Progenitor cell of endocrine pancreas (in vitro differentiated cells): ENCODE data around the gene ADGRG3. TPM values are rescaled to one million over a fixed set of nuclear protein-coding genes. Genes with fewer than 3 reads are reported as not detected.
A peak's percentile ranks its signal among the peaks of the same experiment; 100 is the strongest.

Experiments
- DNase-seq: peaks from one replicate; pipeline ENCODE4 v3.0.0; 2021; ENCODE audit warnings: low spot score; ENCODE audit not compliant: unreplicated experiment
- H3K27ac Mint-ChIP-seq: 2 replicates; pipeline ENCODE4 v1.8.0; 2021; ENCODE audit warnings: mild to moderate bottlenecking, moderate library complexity, mixed read lengths
- H3K27me3 Mint-ChIP-seq: 2 replicates; pipeline ENCODE4 v1.8.0; 2021; ENCODE audit warnings: mixed read lengths
- H3K36me3 Mint-ChIP-seq: 2 replicates; pipeline ENCODE4 v1.8.0; 2022; ENCODE audit warnings: mixed read lengths; ENCODE audit not compliant: insufficient read depth
- H3K4me1 Mint-ChIP-seq: 2 replicates; pipeline ENCODE4 v1.8.0; 2021; ENCODE audit warnings: low read depth, mixed read lengths
- H3K4me3 Mint-ChIP-seq: 2 replicates; pipeline ENCODE4 v1.8.0; 2021; ENCODE audit warnings: low read depth, mild to moderate bottlenecking, moderate library complexity, mixed read lengths
- H3K9me3 Mint-ChIP-seq: 2 replicates; pipeline ENCODE4 v1.8.0; 2021; ENCODE audit warnings: low read depth, mixed read lengths
- CTCF ChIP-seq: fragments of 200-600 bp; sonication (generic); IDR thresholded peaks from one replicate; pipeline ENCODE4 v1.5.0; 2021; ENCODE audit warnings: antibody characterized with exemption, mild to moderate bottlenecking; ENCODE audit not compliant: unreplicated experiment
- total RNA-seq: library from RNA; stranded (reverse); gene quantifications from 2 replicates; pipeline ENCODE4 v1.2.1, GENCODE V29; 2021

Gene ADGRG3
- total RNA-seq, 1 donor from 2014 or later: not detected

GRCh38 chr16:57734308-57734924 is 66.3 kb downstream of the ADGRG3 start:
- TF ChIP-seq CTCF: no peak
- Mint-ChIP-seq H3K27ac (peak overlapping the region; percentile 99), H3K4me1 (peaks cover 20% of the 10 kb centered on the region), H3K9me3 (peaks cover 8% of the 10 kb centered on the region), H3K4me3 (peak overlapping the region; percentile 94), H3K27me3 (no peaks in the 10 kb centered on the region), H3K36me3 (peaks cover 3% of the 10 kb centered on the region)
- no peak for DNase-seq

GRCh38 chr16:57734925-57735754 is 67.0 kb downstream of the ADGRG3 start:
- Mint-ChIP-seq H3K36me3 (peaks cover 3% of the 10 kb centered on the region), H3K9me3 (peaks cover 8% of the 10 kb centered on the region), H3K4me1 (peaks cover 20% of the 10 kb centered on the region), H3K27ac (peak overlapping the region; percentile 99), H3K27me3 (no peaks in the 10 kb centered on the region), H3K4me3 (peak overlapping the region; percentile 94)
- DNase-seq: peak; percentile 97
- TF ChIP-seq CTCF: no peak

- Mint-ChIP-seq H3K27me3 (no peaks in the 10 kb centered on the region), H3K4me3 (peak within 1 kb of the TSS; percentile 94), H3K4me1 (peaks cover 20% of the 10 kb centered on the region), H3K9me3 (peaks cover 8% of the 10 kb centered on the region), H3K36me3 (peaks cover 3% of the 10 kb centered on the region), H3K27ac (peak within 1 kb of the TSS; percentile 99)
- DNase-seq: no peak
- TF ChIP-seq CTCF: no peak
Measured at GRCh38 chr16:57735755-57736418, 67.8 kb downstream of the ADGRG3 start, which contains the start of gene KATNB1. Gene KATNB1, plus strand, starts transcription at chr16:57735770. Its CDS starts 1,474 bp downstream, at chr16:57737244.

- no peaks in the 10 kb centered on the region for H3K27me3 Mint-ChIP-seq
- peaks cover 17% of the 10 kb centered on the region for H3K4me1 Mint-ChIP-seq
- TF ChIP-seq CTCF: peak; percentile 23
- peak overlapping the region; percentile 99 for H3K27ac Mint-ChIP-seq
- H3K9me3 Mint-ChIP-seq: peaks cover 8% of the 10 kb centered on the region
- peak overlapping the region; percentile 94 for H3K4me3 Mint-ChIP-seq
- peaks cover 3% of the 10 kb centered on the region for H3K36me3 Mint-ChIP-seq
- no peak for DNase-seq
Measured at GRCh38 chr16:57736419-57737351, 68.6 kb downstream of the ADGRG3 start.
